GM12878 (cell line): ENCODE results near the gene MSMB. TPM values are rescaled to one million over a fixed set of nuclear protein-coding genes. Genes with fewer than 3 reads are reported as not detected.
A peak's percentile ranks its signal among the peaks of the same experiment; 100 is the strongest.

Source experiments
- BRCA1 ChIP-seq: IDR thresholded peaks from 2 replicates; pipeline ENCODE4 v1.6.1; 2011; ENCODE audit warnings: low read depth, low read length, improper control_type of control experiment
- CREB1 ChIP-seq: IDR thresholded peaks from 2 replicates; pipeline ENCODE4 v1.6.1; 2012; ENCODE audit warnings: low read depth, mild to moderate bottlenecking, inconsistent platforms
- E2F8 ChIP-seq: fragments of 450-650 bp; IDR thresholded peaks from 2 replicates; pipeline ENCODE4 v1.6.1; 2018; ENCODE audit warnings: mild to moderate bottlenecking, low read depth, moderate library complexity; ENCODE audit not compliant: partially characterized antibody
- HSF1 ChIP-seq: fragments of 150-350 bp; IDR thresholded peaks from 2 replicates; pipeline ENCODE4 v1.6.1; 2014; ENCODE audit warnings: mild to moderate bottlenecking, low read depth, low read length
- IKZF2 ChIP-seq, 2 experiments: fragments of 450-650 bp; IDR thresholded peaks; 2 replicates each; pipeline ENCODE4 v1.6.1; 2017; ENCODE audit warnings: mild to moderate bottlenecking in 2 of 2, moderate library complexity in 2 of 2
- MAX ChIP-seq: IDR thresholded peaks from 2 replicates; pipeline ENCODE4 v1.6.1; 2012; ENCODE audit warnings: low read depth, low read length, improper control_type of control experiment
- NFYB ChIP-seq: IDR thresholded peaks from 2 replicates; pipeline ENCODE4 v1.6.1; 2011; ENCODE audit warnings: low read depth, mild to moderate bottlenecking, low read length, improper control_type of control experiment, moderate library complexity; ENCODE audit not compliant: insufficient read depth
- PAX8 ChIP-seq: fragments of 450-650 bp; IDR thresholded peaks from 2 replicates; pipeline ENCODE4 v1.6.1; 2017; ENCODE audit warnings: mild to moderate bottlenecking, moderate library complexity
- RELA ChIP-seq: fragments of 450-650 bp; IDR thresholded peaks from 2 replicates; pipeline ENCODE4 v1.8.0; 2014; ENCODE audit warnings: borderline replicate concordance; ENCODE audit not compliant: partially characterized antibody
- RUNX3 ChIP-seq: IDR thresholded peaks from 2 replicates; pipeline ENCODE4 v1.6.1; 2012; ENCODE audit warnings: low read length, inconsistent platforms
- SMAD1 ChIP-seq: fragments of 450-650 bp; IDR thresholded peaks from 2 replicates; pipeline ENCODE4 v1.6.1; 2018; ENCODE audit warnings: mild to moderate bottlenecking, low read depth; ENCODE audit not compliant: partially characterized antibody
- SUZ12 ChIP-seq: fragments of 200-600 bp; sonication (generic); IDR thresholded peaks from one replicate; pipeline ENCODE4 v1.6.1; 2018; ENCODE audit warnings: antibody characterized with exemption, mild to moderate bottlenecking; ENCODE audit not compliant: unreplicated experiment
- WRNIP1 ChIP-seq: IDR thresholded peaks from 2 replicates; pipeline ENCODE4 v1.6.1; 2011; ENCODE audit warnings: low read depth, low read length, improper control_type of control experiment, borderline replicate concordance
- YY1 ChIP-seq: IDR thresholded peaks from 2 replicates; pipeline ENCODE4 v1.6.1; 2011; ENCODE audit warnings: low read depth, mild to moderate bottlenecking, low read length
- ZBED1 ChIP-seq: IDR thresholded peaks from 2 replicates; pipeline ENCODE4 v1.6.1; 2016; ENCODE audit warnings: borderline replicate concordance
- ZNF274 ChIP-seq: IDR thresholded peaks from one replicate; pipeline ENCODE4 v1.8.0; 2011; ENCODE audit not compliant: insufficient read length, insufficient read depth
- ZNF687 ChIP-seq: fragments of 450-650 bp; IDR thresholded peaks from 2 replicates; pipeline ENCODE4 v1.6.1; 2017; ENCODE audit warnings: mild to moderate bottlenecking, moderate library complexity
- polyA plus RNA-seq, 11 experiments: library from polyadenylated mRNA; depleted of rRNA in 4 of 11; unstranded in 6 of 11; stranded (reverse) in 5 of 11; fragments of >200 nt; fragmentation: Nextera tagmentation in 4 of 11; fragmentation: Illumina TruSeq in 1 of 11; extraction: Ambion mirVana in 4 of 11; extraction: Trizol in 1 of 11; gene quantifications; 1 replicate in 1 of 11; 2 replicates in 10 of 11; pipeline versions ENCODE4 v1.2.1 to v1.2.3, GENCODE V29; 2011 to 2016; ENCODE audit warnings: inconsistent platforms in 2 of 11, missing spikeins in 2 of 11, low read depth in 1 of 11
- total RNA-seq, 4 experiments: library from RNA; depleted of rRNA in 3 of 4; stranded (reverse); fragments of >200 nt in 3 of 4; fragmentation: Illumina TruSeq in 1 of 4; extraction: Trizol in 1 of 4; gene quantifications; 2 replicates each; pipeline versions ENCODE4 v1.2.1 to v1.2.3, GENCODE V29; 2013 to 2021
- TF ChIP-seq, protein P1 (sequence below): fragments of 450-650 bp; formaldehyde crosslinking; IDR thresholded peaks from 2 replicates; pipeline ENCODE4 v1.5.0; 2022; ENCODE audit warnings: mild to moderate bottlenecking, missing genetic modification characterization

The MSMB gene
- total and polyA plus RNA-seq, 10 of the 15 experiments (the other 5 are each of a cell fraction or from before 2014, with no cell fraction given), result not detected

DNA sequence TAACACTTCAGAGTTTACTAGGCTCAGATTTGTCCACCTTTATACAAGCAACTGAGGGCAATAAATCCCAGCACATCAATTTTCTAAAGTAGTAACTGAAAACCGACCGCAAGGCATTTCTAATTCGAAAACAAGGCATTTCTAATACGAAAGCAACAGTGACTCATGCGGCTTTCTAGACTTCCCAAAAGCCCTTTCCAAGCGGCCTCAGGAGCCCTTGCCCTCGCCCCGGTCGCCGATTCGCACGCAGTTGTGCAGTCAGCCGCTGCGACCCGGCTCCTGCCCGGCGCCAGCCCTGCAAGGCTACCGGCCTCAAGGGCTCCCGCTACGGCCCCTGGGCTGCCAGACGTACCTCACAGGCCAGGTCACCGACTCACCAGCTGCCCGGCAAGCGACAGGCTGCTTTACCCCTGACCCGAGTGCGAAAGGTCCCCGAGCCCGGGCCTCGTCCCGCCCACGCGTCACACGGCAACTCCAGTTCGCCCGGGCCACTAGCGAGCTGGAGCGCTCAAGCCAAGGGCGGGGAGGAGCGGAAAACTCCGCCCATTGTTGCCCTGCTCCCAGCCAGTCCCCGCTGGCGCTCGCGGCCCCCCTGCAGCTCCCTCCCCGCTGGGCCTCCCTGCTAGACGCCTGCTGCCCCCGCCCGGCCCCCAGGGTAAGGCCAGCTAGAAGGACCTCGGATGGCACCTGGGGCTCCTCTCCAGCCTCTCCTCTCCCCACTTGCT lies 22.9 kb downstream of the MSMB start (continued):
- TF ChIP-seq ZNF687 (0 out of 2 replicates have a peak, but pooled peaks have one; percentile 22), RELA (no peak), NFYB (peak; percentile 32; the same call in 1 of the 2 replicates), CREB1 (no peak; the same call in none of the 2 replicates), YY1 (0 out of 2 replicates have a peak, but pooled peaks have one; percentile 10), SUZ12 (no peak), E2F8 (no peak), SMAD1 (no peak), IKZF2 (IDR thresholded peaks at IDR 0.05) (peak in 1 of 2 experiments; percentile 52; a peak in 2 of 4 replicates), MAX (peak; percentile 52; the same call in 1 of the 2 replicates), ZNF274 (no peak), BRCA1 (no peak), WRNIP1 (no peak), PAX8 (no peak), RUNX3 (peak; percentile 82), ZBED1 (no peak), HSF1 (no peak)
- TF ChIP-seq, protein P1, sequence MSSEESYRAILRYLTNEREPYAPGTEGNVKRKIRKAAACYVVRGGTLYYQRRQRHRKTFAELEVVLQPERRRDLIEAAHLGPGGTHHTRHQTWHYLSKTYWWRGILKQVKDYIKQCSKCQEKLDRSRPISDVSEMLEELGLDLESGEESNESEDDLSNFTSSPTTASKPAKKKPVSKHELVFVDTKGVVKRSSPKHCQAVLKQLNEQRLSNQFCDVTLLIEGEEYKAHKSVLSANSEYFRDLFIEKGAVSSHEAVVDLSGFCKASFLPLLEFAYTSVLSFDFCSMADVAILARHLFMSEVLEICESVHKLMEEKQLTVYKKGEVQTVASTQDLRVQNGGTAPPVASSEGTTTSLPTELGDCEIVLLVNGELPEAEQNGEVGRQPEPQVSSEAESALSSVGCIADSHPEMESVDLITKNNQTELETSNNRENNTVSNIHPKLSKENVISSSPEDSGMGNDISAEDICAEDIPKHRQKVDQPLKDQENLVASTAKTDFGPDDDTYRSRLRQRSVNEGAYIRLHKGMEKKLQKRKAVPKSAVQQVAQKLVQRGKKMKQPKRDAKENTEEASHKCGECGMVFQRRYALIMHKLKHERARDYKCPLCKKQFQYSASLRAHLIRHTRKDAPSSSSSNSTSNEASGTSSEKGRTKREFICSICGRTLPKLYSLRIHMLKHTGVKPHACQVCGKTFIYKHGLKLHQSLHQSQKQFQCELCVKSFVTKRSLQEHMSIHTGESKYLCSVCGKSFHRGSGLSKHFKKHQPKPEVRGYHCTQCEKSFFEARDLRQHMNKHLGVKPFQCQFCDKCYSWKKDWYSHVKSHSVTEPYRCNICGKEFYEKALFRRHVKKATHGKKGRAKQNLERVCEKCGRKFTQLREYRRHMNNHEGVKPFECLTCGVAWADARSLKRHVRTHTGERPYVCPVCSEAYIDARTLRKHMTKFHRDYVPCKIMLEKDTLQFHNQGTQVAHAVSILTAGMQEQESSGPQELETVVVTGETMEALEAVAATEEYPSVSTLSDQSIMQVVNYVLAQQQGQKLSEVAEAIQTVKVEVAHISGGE (CRISPR knock-in tag), result no peak
